H1 (cell line): ENCODE results near the gene LFNG. TPM values are rescaled to one million over a fixed set of nuclear protein-coding genes. Genes with fewer than 3 reads are reported as not detected.

Experiments used
- CTCF ChIA-PET: fragments of 300-600 bp; sonication (Branson Sonifier 250); formaldehyde crosslinking; loops from one replicate; lab custom pipeline; 2021; ENCODE audit not compliant: partially characterized antibody; lab: Charles Lee
- POLR2A ChIA-PET: fragments of 300-600 bp; sonication (Branson Sonifier 250); formaldehyde crosslinking; loops from one replicate; lab custom pipeline; 2021; ENCODE audit warnings: inconsistent platforms; ENCODE audit not compliant: partially characterized antibody; lab: Charles Lee
- DNase-seq, 2 experiments: peaks; one replicate each; pipeline versions ENCODE4 v3.0.0 to v3.0.0-alpha.2; 2010 to 2022; ENCODE audit warnings: low spot score in 2 of 2, low read depth in 1 of 2, mixed read lengths in 1 of 2
- FAIRE-seq: peaks from 2 replicates; lab custom pipeline; 2011; peaks lifted over from hg19 to GRCh38; lab: Jason Lieb, UNC
- H2AFZ ChIP-seq: 2 replicates; pipeline ENCODE4 v1.8.1; 2012; ENCODE audit warnings: low read length, inconsistent platforms
- H2AK5ac ChIP-seq: 2 replicates; pipeline ENCODE4 v1.6.1; 2013; ENCODE audit warnings: low read depth, low read length
- H2BK120ac ChIP-seq: replicated peaks from 2 replicates; pipeline ENCODE3; 2013; ENCODE audit warnings: low read depth, low read length, inconsistent platforms
- H2BK12ac ChIP-seq: 2 replicates; pipeline ENCODE4 v1.6.1; 2013; ENCODE audit warnings: low read depth, low read length
- H2BK15ac ChIP-seq: 2 replicates; pipeline ENCODE4 v1.6.1; 2013; ENCODE audit warnings: low read length
- H2BK20ac ChIP-seq: 2 replicates; pipeline ENCODE4 v1.6.1; 2013; ENCODE audit warnings: low read length
- H2BK5ac ChIP-seq: 2 replicates; pipeline ENCODE4 v1.6.1; 2013; ENCODE audit warnings: low read depth, low read length
- H3K14ac ChIP-seq: 2 replicates; pipeline ENCODE4 v1.6.1; 2013; ENCODE audit warnings: inconsistent platforms; ENCODE audit not compliant: insufficient read length
- H3K18ac ChIP-seq: 2 replicates; pipeline ENCODE4 v1.6.1; 2013; ENCODE audit warnings: low read length; ENCODE audit errors: extremely low read depth
- H3K23ac ChIP-seq: 2 replicates; pipeline ENCODE4 v1.6.1; 2013; ENCODE audit warnings: inconsistent platforms; ENCODE audit not compliant: insufficient read length
- H3K23me2 ChIP-seq: 2 replicates; pipeline ENCODE4 v1.6.1; 2013; ENCODE audit warnings: low read depth, low read length
- H3K27ac ChIP-seq: 2 replicates; pipeline ENCODE4 v1.6.1; 2011; ENCODE audit warnings: low read depth, low read length, inconsistent platforms
- H3K27me3 ChIP-seq, 4 experiments: replicated peaks in 1 of 4; 1 replicate in 1 of 4; 2 replicates in 3 of 4; pipeline versions ENCODE4 v1.6.1 to v1.8.1; 2011 to 2013; ENCODE audit warnings: low read length in 3 of 4, mild to moderate bottlenecking in 3 of 4, inconsistent platforms in 2 of 4, mixed read lengths in 2 of 4, moderate library complexity in 1 of 4; ENCODE audit not compliant: control insufficient read depth in 3 of 4, insufficient read depth in 3 of 4; ENCODE audit errors: extremely low read depth in 1 of 4
- H3K36me3 ChIP-seq, 4 experiments: 2 replicates each; pipeline versions ENCODE4 v1.6.1 to v1.8.1; 2011 to 2013; ENCODE audit warnings: mild to moderate bottlenecking in 4 of 4, low read length in 3 of 4, moderate library complexity in 2 of 4, control low read depth in 1 of 4, inconsistent platforms in 1 of 4; ENCODE audit not compliant: insufficient read depth in 4 of 4, control insufficient read depth in 2 of 4
- H3K4ac ChIP-seq: replicated peaks from 2 replicates; pipeline ENCODE3; 2013; ENCODE audit warnings: low read length, low read depth, mixed read lengths, inconsistent platforms; ENCODE audit not compliant: insufficient read length
- H3K4me1 ChIP-seq, 4 experiments: replicated peaks in 1 of 4; 1 replicate in 1 of 4; 2 replicates in 3 of 4; pipeline versions ENCODE4 v1.6.1 to v1.8.1; 2011 to 2013; ENCODE audit warnings: low read length in 3 of 4, inconsistent platforms in 2 of 4, mixed read lengths in 1 of 4; ENCODE audit not compliant: insufficient read depth in 4 of 4, control insufficient read depth in 3 of 4
- H3K4me2 ChIP-seq, 2 experiments: 2 replicates each; pipeline versions ENCODE4 v1.6.1 to v1.8.1; 2011 to 2013; ENCODE audit warnings: low read depth in 2 of 2, low read length in 2 of 2, control low read depth in 1 of 2, inconsistent platforms in 1 of 2, mild to moderate bottlenecking in 1 of 2; ENCODE audit not compliant: insufficient read depth in 1 of 2
- H3K4me3 ChIP-seq, 4 experiments: fragments of 200-600, 300-600 bp in 1 of 4; sonication (generic), shearing (Covaris generic), sonication (Bioruptor Twin) in 1 of 4; 2 replicates each; pipeline versions ENCODE4 v1.5.1 to v1.8.1; 2011 to 2016; ENCODE audit warnings: low read length in 4 of 4, low read depth in 3 of 4, control low read depth in 2 of 4, inconsistent platforms in 2 of 4, mild to moderate bottlenecking in 2 of 4, mixed read lengths in 1 of 4, moderate library complexity in 1 of 4; ENCODE audit not compliant: insufficient read depth in 2 of 4; ENCODE audit errors: extremely low read depth in 1 of 4
- H3K56ac ChIP-seq: replicated peaks from 2 replicates; pipeline ENCODE3; 2013; ENCODE audit warnings: low read depth, mild to moderate bottlenecking, mixed read lengths, low read length, inconsistent platforms; ENCODE audit not compliant: insufficient read length
- H3K79me1 ChIP-seq: 2 replicates; pipeline ENCODE4 v1.6.1; 2013; ENCODE audit warnings: low read depth, low read length, control low read depth
- H3K79me2 ChIP-seq, 2 experiments: 2 replicates each; pipeline versions ENCODE4 v1.6.1 to v1.8.1; 2012 to 2013; ENCODE audit warnings: low read length in 2 of 2, mild to moderate bottlenecking in 2 of 2, inconsistent platforms in 1 of 2; ENCODE audit not compliant: insufficient read depth in 2 of 2, control insufficient read depth in 1 of 2
- H3K9ac ChIP-seq, 4 experiments: replicated peaks in 1 of 4; 1 replicate in 1 of 4; 2 replicates in 3 of 4; pipeline versions ENCODE4 v1.6.1 to v1.8.1; 2011 to 2013; ENCODE audit warnings: low read depth in 3 of 4, low read length in 3 of 4, control low read depth in 2 of 4, mild to moderate bottlenecking in 2 of 4, moderate library complexity in 2 of 4, inconsistent platforms in 1 of 4; ENCODE audit errors: extremely low read depth in 1 of 4
- H3K9me3 ChIP-seq, 2 experiments: 2 replicates each; pipeline versions ENCODE4 v1.6.1 to v1.8.1; 2012 to 2013; ENCODE audit warnings: mild to moderate bottlenecking in 2 of 2, moderate library complexity in 2 of 2, control low read depth in 1 of 2, inconsistent platforms in 1 of 2, low read depth in 1 of 2, low read length in 1 of 2, mixed read lengths in 1 of 2; ENCODE audit not compliant: insufficient read depth in 2 of 2
- H4K20me1 ChIP-seq, 2 experiments: replicated peaks in 1 of 2; 2 replicates each; pipeline versions ENCODE3 to v1.8.1; 2011 to 2013; ENCODE audit warnings: inconsistent platforms in 2 of 2, low read length in 2 of 2, mild to moderate bottlenecking in 1 of 2; ENCODE audit not compliant: insufficient read depth in 2 of 2, control insufficient read depth in 1 of 2
- H4K5ac ChIP-seq: 2 replicates; pipeline ENCODE4 v1.6.1; 2013; ENCODE audit warnings: low read length, low read depth, mixed read lengths, inconsistent platforms; ENCODE audit not compliant: insufficient read length
- H4K8ac ChIP-seq: 2 replicates; pipeline ENCODE4 v1.8.0; 2013; ENCODE audit warnings: mild to moderate bottlenecking, moderate library complexity, low read length, inconsistent platforms; ENCODE audit not compliant: insufficient read depth; ENCODE audit errors: extremely low read depth
- H4K91ac ChIP-seq: replicated peaks from 2 replicates; pipeline ENCODE3; 2013; ENCODE audit warnings: low read length, mixed read lengths, inconsistent platforms; ENCODE audit not compliant: insufficient read length
- CTCF ChIP-seq, 3 experiments: IDR thresholded peaks; 1 replicate in 2 of 3; 2 replicates in 1 of 3; pipeline versions ENCODE4 v1.5.1 to v1.6.1; 2011; ENCODE audit warnings: low read length in 3 of 3, mild to moderate bottlenecking in 3 of 3, inconsistent platforms in 2 of 3, low read depth in 1 of 3, moderate library complexity in 1 of 3; ENCODE audit not compliant: insufficient read depth in 1 of 3; ENCODE audit errors: control extremely low read depth in 1 of 3
- E2F6 ChIP-seq: IDR thresholded peaks from 2 replicates; pipeline ENCODE4 v1.6.1; 2012; ENCODE audit warnings: inconsistent platforms
- KDM1A ChIP-seq: fragments of 200-600, 300-600 bp; sonication (generic); IDR thresholded peaks from 2 replicates; pipeline ENCODE4 v1.7.1; 2016; ENCODE audit warnings: mild to moderate bottlenecking, low read length, borderline replicate concordance
- POLR2A ChIP-seq, 2 experiments: IDR thresholded peaks; 1 replicate in 1 of 2; 2 replicates in 1 of 2; pipeline ENCODE4 v1.6.1; 2011; ENCODE audit warnings: low read depth in 2 of 2, low read length in 2 of 2, mild to moderate bottlenecking in 2 of 2; ENCODE audit errors: control extremely low read depth in 1 of 2
- POLR2AphosphoS5 ChIP-seq: IDR thresholded peaks from 2 replicates; pipeline ENCODE4 v1.6.1; 2011; ENCODE audit warnings: low read depth, low read length
- SP1 ChIP-seq: IDR thresholded peaks from 2 replicates; pipeline ENCODE4 v1.6.1; 2011; ENCODE audit warnings: low read depth, low read length
- TCF12 ChIP-seq: IDR thresholded peaks from 2 replicates; pipeline ENCODE4 v1.6.1; 2011; ENCODE audit warnings: low read depth, mild to moderate bottlenecking, low read length
- ZNF274 ChIP-seq: IDR thresholded peaks from 2 replicates; pipeline ENCODE4 v1.7.0; 2012; ENCODE audit warnings: low read length, borderline replicate concordance; ENCODE audit errors: extremely low read depth
- WGBS, 2 experiments: shearing (Covaris generic) in 1 of 2; methylation state at CpG; one replicate each; pipeline versions ENCODE4 v1.1.6 to v1.1.7; 2013 to 2015; ENCODE audit warnings: low lambda C conversion rate in 2 of 2, mixed read lengths in 2 of 2, inconsistent platforms in 1 of 2, low coverage in 1 of 2, missing lambda C conversion rate in 1 of 2; ENCODE audit not compliant: insufficient replicate concordance in 2 of 2, insufficient coverage in 1 of 2, insufficient read length in 1 of 2; ENCODE audit errors: extremely low coverage in 1 of 2, missing lambda C conversion rate in 1 of 2; 5-methylcytosine and 5-hydroxymethylcytosine counted together
- polyA plus RNA-seq, 7 experiments: library from polyadenylated mRNA; depleted of rRNA in 3 of 7; stranded (reverse) in 5 of 7; unstranded in 2 of 7; fragments of >200 nt in 5 of 7; fragments of 200-250 nt in 2 of 7; gene quantifications; 1 replicate in 5 of 7; 2 replicates in 1 of 7; 4 replicates in 1 of 7; pipeline versions ENCODE4 v1.2.1 to v1.2.3, GENCODE V29; 2011 to 2013; ENCODE audit warnings: missing spikeins in 2 of 7, mixed read lengths in 2 of 7
- total RNA-seq: library from RNA; stranded (reverse); fragmentation: NEBNext Ultra II Directional; extraction: Animal tissue kit (Norgen Biotek cat#: 25700); gene quantifications from 2 replicates; pipeline ENCODE4 v1.2.1, GENCODE V29; 2021

The LFNG gene
- total and polyA plus RNA-seq, 2 of the 8 experiments (the other 6 are each of a cell fraction or from before 2014, with no cell fraction given): 31.6 to 35.6 TPM

GRCh38 chr7:2521952-2522591, 2.5 kb downstream of the LFNG start:
- peak overlapping the region in 2 of 4 experiments; percentile 4 to 73; a peak in 5 of 8 replicates for H3K4me3 ChIP-seq
- CTCF ChIA-PET: interaction anchor here (0.6 to 6.9 kb wide), 7 partner anchors 23 to 1409 kb away, joined by 3 to 42 read pairs (median 4); no protein-coding TSS in a partner anchor
- peaks cover 15 to 28% of the 10 kb centered on the region in 2 experiments for H4K20me1 ChIP-seq
- TF ChIP-seq TCF12: no peak
- TF ChIP-seq E2F6: no peak
- TF ChIP-seq KDM1A: no peak
- no peak for TF ChIP-seq ZNF274
- no peak for TF ChIP-seq POLR2AphosphoS5
- TF ChIP-seq POLR2A (IDR thresholded peaks at IDR 0.05; ENCODE audit: control extremely low read depth in 1 of 2, low read depth in 2 of 2, low read length in 2 of 2): no peak
- no peak for TF ChIP-seq CTCF (IDR thresholded peaks at IDR 0.05; ENCODE audit: control extremely low read depth in 1 of 3, insufficient read depth in 1 of 3, low read depth in 1 of 3, low read length in 3 of 3)
- no peak for TF ChIP-seq SP1

More at GRCh38 chr7:2521952-2522591, 2.5 kb downstream of the LFNG start:
- Histone ChIP-seq H2BK120ac (no peak overlapping the region), H4K91ac (no peak overlapping the region), H3K79me2 (peaks cover 0 to 20% of the 10 kb centered on the region in 2 experiments; a peak in 3 of 4 replicates), H3K36me3 (peaks cover 4 to 20% (median 12%) of the 10 kb centered on the region in 4 experiments; a peak in 6 of 8 replicates), H2BK12ac (peak overlapping the region; percentile 43; the same call in 1 of the 2 replicates), H3K9me3 (no peaks in the 10 kb centered on the region), H3K23ac (no peak overlapping the region), H3K14ac (no peak overlapping the region), H3K79me1 (no peaks in the 10 kb centered on the region; the same call in 1 of the 2 replicates), H4K8ac (no peak overlapping the region), H3K4ac (no peak overlapping the region), H2BK5ac (peak overlapping the region; percentile 99; the same call in 1 of the 2 replicates), H2AK5ac (no peak overlapping the region), H3K23me2 (peaks cover 21% of the 10 kb centered on the region), H2AFZ (no peak overlapping the region), H2BK20ac (no peak overlapping the region), H3K4me1 (peaks cover 3 to 65% (median 57%) of the 10 kb centered on the region in 4 experiments), H3K56ac (no peak overlapping the region), H3K27me3 (peaks cover 0 to 22% (median 12%) of the 10 kb centered on the region in 4 experiments; a peak in 6 of 7 replicates), H2BK15ac (0 out of 2 replicates have a peak overlapping the region, but pooled peaks have one; percentile 16), H3K4me2 (peak overlapping the region; percentile 85 to 88), H4K5ac (no peak overlapping the region), H3K9ac (no peak overlapping the region), H3K27ac (no peak overlapping the region), H3K18ac (peak overlapping the region; percentile 71)
- no peak for DNase-seq
- WGBS, 2 experiments: 35% methylated on average over 12 of the region's 17 CpGs; no CpG with 5 or more reads in 1 of the 2 experiments
- POLR2A ChIA-PET: interaction anchor here (0.8 to 1.7 kb wide), 4 partner anchors 21 to 54 kb away, joined by 3 to 4 read pairs (median 4); no protein-coding TSS in a partner anchor
- no peak for FAIRE-seq
